ENCODE results near the gene ASNSD1. TPM values are rescaled to one million over a fixed set of nuclear protein-coding genes. Genes with fewer than 3 reads are reported as not detected.

Gene ASNSD1
- total and polyA plus RNA-seq, 2 of the 8 experiments (the other 6 are each of a cell fraction or from before 2014, with no cell fraction given), result 14.1 to 44.8 TPM

DNA sequence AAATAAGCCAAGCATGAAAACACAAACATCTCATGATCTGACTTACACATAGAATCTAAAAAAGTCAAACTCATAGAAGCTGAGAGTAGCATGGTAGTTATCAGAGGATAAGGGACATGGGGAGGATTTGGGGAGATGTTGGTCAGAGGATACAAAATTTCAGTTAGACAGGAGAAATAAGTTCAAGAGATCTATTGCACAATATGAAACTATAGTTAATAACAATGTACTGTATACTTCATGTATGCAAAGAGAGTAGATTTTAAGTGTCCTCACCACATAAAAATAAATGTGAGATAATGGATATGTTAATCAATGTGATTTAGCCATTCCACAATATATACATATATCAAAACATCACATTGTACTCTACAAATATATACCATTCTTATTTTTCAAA is 10.0 kb upstream of the ASNSD1 start:
- DNase-seq (ENCODE audit: low read depth in 1 of 2, low spot score in 2 of 2) (no peak), FAIRE-seq (no peak)
- Histone ChIP-seq H4K20me1 (replicated peaks in 1 of 2; ENCODE audit: control insufficient read depth in 1 of 2, insufficient read depth in 2 of 2, low read length in 2 of 2) (no peaks in the 10 kb centered on the region), H3K23me2 (ENCODE audit: low read depth, low read length) (no peaks in the 10 kb centered on the region), H2BK120ac (replicated peaks; ENCODE audit: low read depth, low read length) (no peak overlapping the region), H3K9me3 (ENCODE audit: insufficient read depth in 2 of 2, low read depth in 1 of 2, low read length in 1 of 2) (peaks cover 0 to 14% of the 10 kb centered on the region in 2 experiments; a peak in 2 of 4 replicates), H3K4me3 (ENCODE audit: extremely low read depth in 1 of 4, insufficient read depth in 2 of 4, low read depth in 3 of 4, low read length in 4 of 4) (no peak overlapping the region), H3K79me2 (ENCODE audit: control insufficient read depth in 1 of 2, insufficient read depth in 2 of 2, low read length in 2 of 2) (no peaks in the 10 kb centered on the region), H2BK15ac (ENCODE audit: low read length) (no peak overlapping the region), H3K14ac (ENCODE audit: insufficient read length) (no peak overlapping the region), H3K4me2 (ENCODE audit: insufficient read depth in 1 of 2, low read depth in 2 of 2, low read length in 2 of 2) (no peak overlapping the region), H3K27me3 (replicated peaks in 1 of 4; ENCODE audit: control insufficient read depth in 3 of 4, extremely low read depth in 1 of 4, insufficient read depth in 3 of 4, low read length in 3 of 4) (no peaks in the 10 kb centered on the region), H2AK5ac (ENCODE audit: low read depth, low read length) (no peak overlapping the region), H2BK5ac (ENCODE audit: low read depth, low read length) (no peak overlapping the region), H4K91ac (replicated peaks; ENCODE audit: insufficient read length, low read length) (no peak overlapping the region), H3K56ac (replicated peaks; ENCODE audit: insufficient read length, low read depth, low read length) (no peak overlapping the region), H2BK20ac (ENCODE audit: low read length) (no peak overlapping the region), H3K4me1 (replicated peaks in 1 of 4; ENCODE audit: control insufficient read depth in 3 of 4, insufficient read depth in 4 of 4, low read length in 3 of 4) (no peaks in the 10 kb centered on the region), H3K23ac (ENCODE audit: insufficient read length) (no peak overlapping the region), H3K27ac (ENCODE audit: low read depth, low read length) (no peak overlapping the region), H2BK12ac (ENCODE audit: low read depth, low read length) (no peak overlapping the region), H3K79me1 (ENCODE audit: low read depth, low read length) (no peaks in the 10 kb centered on the region), H3K4ac (replicated peaks; ENCODE audit: insufficient read length, low read depth, low read length) (no peak overlapping the region), H3K9ac (replicated peaks in 1 of 4; ENCODE audit: extremely low read depth in 1 of 4, low read depth in 3 of 4, low read length in 3 of 4) (no peak overlapping the region), H3K36me3 (ENCODE audit: control insufficient read depth in 2 of 4, insufficient read depth in 4 of 4, low read length in 3 of 4) (no peaks in the 10 kb centered on the region), H4K5ac (ENCODE audit: insufficient read length, low read depth, low read length) (no peak overlapping the region), H2AFZ (ENCODE audit: low read length) (no peak overlapping the region), H4K8ac (ENCODE audit: extremely low read depth, insufficient read depth, low read length) (no peak overlapping the region), H3K18ac (ENCODE audit: extremely low read depth, low read length) (no peak overlapping the region)
- TF ChIP-seq SIX5 (IDR thresholded peaks at IDR 0.05; ENCODE audit: low read depth, low read length) (no peak), KDM4A (IDR thresholded peaks at IDR 0.05; ENCODE audit: low read depth, low read length, severe bottlenecking) (no peak), RNF2 (IDR thresholded peaks at IDR 0.05; ENCODE audit: borderline replicate concordance, low read depth, low read length, missing control alignments, poor library complexity, severe bottlenecking) (no peak), MAFK (IDR thresholded peaks at IDR 0.05; ENCODE audit: low read depth, low read length) (no peak), EZH2 (IDR thresholded peaks at IDR 0.05; ENCODE audit: low read depth, low read length, severe bottlenecking) (no peak), CEBPB (IDR thresholded peaks at IDR 0.05; ENCODE audit: low read depth, low read length) (no peak), JUN (IDR thresholded peaks at IDR 0.05; ENCODE audit: low read depth, low read length) (no peak)
- TF ChIP-seq, protein P1, sequence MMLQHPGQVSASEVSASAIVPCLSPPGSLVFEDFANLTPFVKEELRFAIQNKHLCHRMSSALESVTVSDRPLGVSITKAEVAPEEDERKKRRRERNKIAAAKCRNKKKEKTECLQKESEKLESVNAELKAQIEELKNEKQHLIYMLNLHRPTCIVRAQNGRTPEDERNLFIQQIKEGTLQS (IDR thresholded peaks at IDR 0.05; ENCODE audit: insufficient read depth, low read depth, low read length), result no peak
- POLR2A ChIA-PET (ENCODE audit: partially characterized antibody), result no interaction called here
- CTCF ChIA-PET (ENCODE audit: partially characterized antibody), result interaction anchor here (1.1 to 2.0 kb wide), 4 partner anchors 8 to 45 kb away, joined by 5 to 7 read pairs (median 6); partner anchors contain the start of gene ASNSD1
